HFF-Myc (cell line): Measurements from ENCODE around the gene COPS8.
A peak's percentile ranks its signal among the peaks of the same experiment; 100 is the strongest.

Source experiments
- DNase-seq: peaks from one replicate; pipeline ENCODE4 v3.0.0-alpha.2; 2011; ENCODE audit warnings: low read depth; ENCODE audit errors: extremely low read depth
- H3K4me3 ChIP-seq: replicated peaks from 2 replicates; pipeline ENCODE4 v1.5.1; 2011; ENCODE audit warnings: low read depth, mild to moderate bottlenecking, control low read depth, low read length
- CTCF ChIP-seq: IDR thresholded peaks from 2 replicates; pipeline ENCODE4 v1.5.1; 2012; ENCODE audit warnings: mild to moderate bottlenecking, low read depth, low read length, control low read depth; ENCODE audit errors: missing control alignments

COPS8 gene

GRCh38 chr2:237130562-237131421, 45.1 kb downstream of the COPS8 start:
- no peak for DNase-seq
- H3K4me3 ChIP-seq: no peak overlapping the region
- no peak for TF ChIP-seq CTCF

- DNase-seq: no peak
- TF ChIP-seq CTCF: no peak
- no peak overlapping the region for H3K4me3 ChIP-seq
Observed at GRCh38 chr2:237131749-237132533, 46.3 kb downstream of the COPS8 start.

- peak; percentile 34 for TF ChIP-seq CTCF
- no peak overlapping the region for H3K4me3 ChIP-seq
- no peak for DNase-seq
Observed at GRCh38 chr2:237132799-237133198, 47.1 kb downstream of the COPS8 start.

GRCh38 chr2:237134321-237135230, 48.9 kb downstream of the COPS8 start:
- no peak for TF ChIP-seq CTCF
- DNase-seq: no peak
- H3K4me3 ChIP-seq: no peak overlapping the region

GRCh38 chr2:237136824-237137223, 51.1 kb downstream of the COPS8 start:
- H3K4me3 ChIP-seq: no peak overlapping the region
- no peak for DNase-seq
- no peak for TF ChIP-seq CTCF

GRCh38 chr2:237137626-237138323, 52.1 kb downstream of the COPS8 start:
- TF ChIP-seq CTCF: no peak
- DNase-seq: no peak
- H3K4me3 ChIP-seq: no peak overlapping the region
